IMR-90 (cell line): ENCODE measurements around the gene NSUN4. TPM values are rescaled to one million over a fixed set of nuclear protein-coding genes. Genes with fewer than 3 reads are reported as not detected.

Experiments used
- ATAC-seq: fragments of 200-7000 bp; cut with Tn5 transposase; 2 replicates; pipeline ENCODE4 v1.9.1; 2020; ENCODE audit warnings: low read depth, mild to moderate bottlenecking, moderate library complexity
- BruUV-seq: library from RNA; stranded (reverse); fragments of 400-500 nt; replicated peaks from 2 replicates; lab custom pipeline; 2021; lab: Mats Ljungman, UMichigan
- CTCF ChIA-PET: fragments of 300-600 bp; formaldehyde crosslinking; extraction: SDS; loops from one replicate; lab custom pipeline; 2021; ENCODE audit warnings: antibody characterized with exemption; lab: Yijun Ruan, JAX
- POLR2A ChIA-PET: fragments of 300-600 bp; sonication (Branson Sonifier 250); formaldehyde crosslinking; loops from one replicate; lab custom pipeline; 2022; ENCODE audit warnings: antibody characterized with exemption; ENCODE audit not compliant: unreplicated experiment; lab: Charles Lee
- DNase-seq: peaks from one replicate; pipeline ENCODE4 v3.0.0; 2013
- H2AFZ ChIP-seq: replicated peaks from 2 replicates; pipeline ENCODE3; 2013; ENCODE audit warnings: low read length, mild to moderate bottlenecking; ENCODE audit not compliant: poor library complexity
- H2AK5ac ChIP-seq: 2 replicates; pipeline ENCODE4 v1.6.1; 2013; ENCODE audit warnings: low read depth, low read length, inconsistent platforms
- H2AK9ac ChIP-seq: replicated peaks from 2 replicates; pipeline ENCODE3; 2013; ENCODE audit warnings: mild to moderate bottlenecking, low read depth, low read length, moderate library complexity; ENCODE audit not compliant: poor library complexity
- H2BK120ac ChIP-seq: 2 replicates; pipeline ENCODE4 v1.6.1; 2013; ENCODE audit warnings: low read depth, low read length, inconsistent platforms
- H2BK15ac ChIP-seq: 3 replicates; pipeline ENCODE4 v1.6.1; 2013; ENCODE audit warnings: low read depth, low read length, inconsistent platforms
- H2BK20ac ChIP-seq: 2 replicates; pipeline ENCODE4 v1.6.1; 2013; ENCODE audit warnings: low read depth, mild to moderate bottlenecking, inconsistent platforms, low read length, moderate library complexity
- H2BK5ac ChIP-seq: 2 replicates; pipeline ENCODE4 v1.6.1; 2013; ENCODE audit warnings: mild to moderate bottlenecking, low read depth, low read length, inconsistent platforms; ENCODE audit not compliant: poor library complexity, severe bottlenecking
- H3K14ac ChIP-seq: replicated peaks from 2 replicates; pipeline ENCODE4 v1.6.1; 2013; ENCODE audit warnings: low read depth, low read length, inconsistent platforms
- H3K18ac ChIP-seq: 2 replicates; pipeline ENCODE4 v1.6.1; 2013; ENCODE audit warnings: low read depth, low read length, control low read depth
- H3K23ac ChIP-seq: 2 replicates; pipeline ENCODE4 v1.6.1; 2013; ENCODE audit warnings: low read depth, low read length, inconsistent platforms
- H3K27ac ChIP-seq: 2 replicates; pipeline ENCODE4 v1.5.1; 2013; ENCODE audit warnings: mild to moderate bottlenecking, control low read depth, low read length; ENCODE audit not compliant: insufficient read depth
- H3K27me3 ChIP-seq: 2 replicates; pipeline ENCODE4 v1.6.1; 2013; ENCODE audit warnings: low read length; ENCODE audit not compliant: control insufficient read depth, insufficient read depth
- H3K36me3 ChIP-seq: 2 replicates; pipeline ENCODE4 v1.6.1; 2013; ENCODE audit warnings: low read length, mixed read lengths; ENCODE audit not compliant: control insufficient read depth, insufficient read depth
- H3K4ac ChIP-seq: 2 replicates; pipeline ENCODE4 v1.6.1; 2013; ENCODE audit warnings: low read depth, low read length, inconsistent platforms
- H3K4me1 ChIP-seq: 2 replicates; pipeline ENCODE4 v1.6.1; 2013; ENCODE audit warnings: low read length, mixed read lengths; ENCODE audit not compliant: control insufficient read depth, insufficient read depth
- H3K4me2 ChIP-seq: 2 replicates; pipeline ENCODE4 v1.6.1; 2013; ENCODE audit warnings: low read depth, mild to moderate bottlenecking, control low read depth, low read length, moderate library complexity
- H3K4me3 ChIP-seq: 2 replicates; pipeline ENCODE4 v1.5.1; 2013; ENCODE audit warnings: low read depth, mild to moderate bottlenecking, control low read depth, low read length, moderate library complexity; ENCODE audit not compliant: insufficient read depth
- H3K56ac ChIP-seq: 2 replicates; pipeline ENCODE4 v1.6.1; 2013; ENCODE audit warnings: low read length, inconsistent platforms; ENCODE audit not compliant: insufficient read depth; ENCODE audit errors: extremely low read depth
- H3K79me1 ChIP-seq, 2 experiments: 2 replicates each; pipeline ENCODE4 v1.6.1; 2013; ENCODE audit warnings: low read length in 2 of 2, inconsistent platforms in 1 of 2, low read depth in 1 of 2
- H3K9ac ChIP-seq: 2 replicates; pipeline ENCODE4 v1.6.1; 2013; ENCODE audit warnings: low read depth, low read length, control low read depth
- H3K9me1 ChIP-seq: 2 replicates; pipeline ENCODE4 v1.6.1; 2013; ENCODE audit warnings: low read length, inconsistent platforms; ENCODE audit not compliant: insufficient read depth
- H3K9me3 ChIP-seq: 2 replicates; pipeline ENCODE4 v1.6.1; 2013; ENCODE audit warnings: low read length; ENCODE audit not compliant: control insufficient read depth, insufficient read depth
- H4K20me1 ChIP-seq: 2 replicates; pipeline ENCODE4 v1.6.1; 2013; ENCODE audit warnings: low read length, inconsistent platforms; ENCODE audit not compliant: insufficient read depth
- H4K5ac ChIP-seq: 2 replicates; pipeline ENCODE4 v1.6.1; 2013; ENCODE audit warnings: mild to moderate bottlenecking, low read depth, low read length, control low read depth
- H4K8ac ChIP-seq, 2 experiments: 2 replicates each; pipeline ENCODE4 v1.6.1; 2013; ENCODE audit warnings: low read depth in 2 of 2, low read length in 2 of 2, control low read depth in 1 of 2, inconsistent platforms in 1 of 2
- H4K91ac ChIP-seq: 2 replicates; pipeline ENCODE4 v1.6.1; 2013; ENCODE audit warnings: low read depth, low read length, inconsistent platforms; ENCODE audit not compliant: insufficient read depth
- BHLHE40 ChIP-seq: fragments of 150-350 bp; IDR thresholded peaks from 2 replicates; pipeline ENCODE4 v1.6.1; 2016; ENCODE audit warnings: mild to moderate bottlenecking, low read depth, low read length
- CEBPB ChIP-seq: IDR thresholded peaks from 2 replicates; pipeline ENCODE4 v1.6.1; 2012; ENCODE audit warnings: low read depth, low read length, improper control_type of control experiment
- CTCF ChIP-seq: conservative IDR thresholded peaks from 2 replicates; pipeline ENCODE4 v1.5.1; 2012; ENCODE audit warnings: mild to moderate bottlenecking, low read depth, low read length, improper control_type of control experiment
- MAFK ChIP-seq: IDR thresholded peaks from 2 replicates; pipeline ENCODE4 v1.6.1; 2012; ENCODE audit warnings: low read depth, low read length, improper control_type of control experiment
- MAZ ChIP-seq: IDR thresholded peaks from 2 replicates; pipeline ENCODE4 v1.6.1; 2012; ENCODE audit warnings: low read depth, mild to moderate bottlenecking, low read length, improper control_type of control experiment, moderate library complexity, borderline replicate concordance
- MXI1 ChIP-seq: IDR thresholded peaks from 2 replicates; pipeline ENCODE4 v1.6.1; 2012; ENCODE audit warnings: low read depth, mild to moderate bottlenecking, low read length, moderate library complexity, borderline replicate concordance
- POLR2A ChIP-seq: IDR thresholded peaks from 2 replicates; pipeline ENCODE4 v1.6.1; 2012; ENCODE audit warnings: mild to moderate bottlenecking, low read depth, low read length
- RAD21 ChIP-seq: IDR thresholded peaks from 2 replicates; pipeline ENCODE4 v1.6.1; 2012; ENCODE audit warnings: low read length, improper control_type of control experiment
- RCOR1 ChIP-seq: IDR thresholded peaks from 2 replicates; pipeline ENCODE4 v1.6.1; 2012; ENCODE audit warnings: mild to moderate bottlenecking, low read length, improper control_type of control experiment; ENCODE audit not compliant: insufficient replicate concordance
- RFX5 ChIP-seq: IDR thresholded peaks from 2 replicates; pipeline ENCODE4 v1.8.0; 2012; ENCODE audit warnings: low read depth, mild to moderate bottlenecking, low read length, moderate library complexity
- SMC3 ChIP-seq: fragments of 150-350 bp; IDR thresholded peaks from 2 replicates; pipeline ENCODE4 v1.6.1; 2016; ENCODE audit warnings: low read depth, mild to moderate bottlenecking, antibody characterized with exemption, low read length, moderate library complexity
- USF2 ChIP-seq: fragments of 150-350 bp; IDR thresholded peaks from 2 replicates; pipeline ENCODE4 v1.6.1; 2017; ENCODE audit warnings: mild to moderate bottlenecking, antibody characterized with exemption, low read length, low read depth
- WGBS, 2 experiments: methylation state at CpG; one replicate each; pipeline versions ENCODE4 v1.1.5 to v1.1.7; 2013; ENCODE audit warnings: missing lambda C conversion rate in 2 of 2; ENCODE audit not compliant: insufficient read length in 1 of 2; ENCODE audit errors: extremely low coverage in 2 of 2; 5-methylcytosine and 5-hydroxymethylcytosine counted together
- dilution Hi-C: fragments of 300-500 bp; cut with HindIII; formaldehyde crosslinking; loops from one replicate; pipeline ENCODE4 v1.14.3; 2018; ENCODE audit warnings: low sequenced_read_pairs; ENCODE audit not compliant: unreplicated experiment
- in situ Hi-C: fragments of 300-500 bp; cut with MboI; formaldehyde crosslinking; loops from 3 replicates; pipeline ENCODE4 v1.14.3; 2019; ENCODE audit warnings: low sequenced_read_pairs, inconsistent platforms, mixed read lengths
- intact Hi-C: fragments of 100-400 bp; cut with micrococcal nuclease; formaldehyde crosslinking; loops from 2 replicates; pipeline ENCODE4 v1.10.0; 2022
- polyA plus RNA-seq, 3 experiments: library from polyadenylated mRNA; depleted of rRNA; stranded (reverse); fragments of >200 nt; gene quantifications; 2 replicates each; pipeline ENCODE4 v1.2.3, GENCODE V29; 2012; ENCODE audit warnings: low replicate concordance in 1 of 3
- total RNA-seq: library from RNA; depleted of rRNA; stranded (reverse); fragments of >200 nt; gene quantifications from 2 replicates; pipeline ENCODE4 v1.2.3, GENCODE V29; 2012
- TF ChIP-seq, protein P1 (sequence below): fragments of 150-350 bp; IDR thresholded peaks from 2 replicates; pipeline ENCODE4 v1.6.1; 2016; ENCODE audit warnings: low read depth, mild to moderate bottlenecking, low read length, moderate library complexity, borderline replicate concordance

NSUN4 gene
- total and polyA plus RNA-seq, 2 of the 4 experiments (the other 2 are of a cell fraction) = 10.9 to 13.0 TPM

DNA sequence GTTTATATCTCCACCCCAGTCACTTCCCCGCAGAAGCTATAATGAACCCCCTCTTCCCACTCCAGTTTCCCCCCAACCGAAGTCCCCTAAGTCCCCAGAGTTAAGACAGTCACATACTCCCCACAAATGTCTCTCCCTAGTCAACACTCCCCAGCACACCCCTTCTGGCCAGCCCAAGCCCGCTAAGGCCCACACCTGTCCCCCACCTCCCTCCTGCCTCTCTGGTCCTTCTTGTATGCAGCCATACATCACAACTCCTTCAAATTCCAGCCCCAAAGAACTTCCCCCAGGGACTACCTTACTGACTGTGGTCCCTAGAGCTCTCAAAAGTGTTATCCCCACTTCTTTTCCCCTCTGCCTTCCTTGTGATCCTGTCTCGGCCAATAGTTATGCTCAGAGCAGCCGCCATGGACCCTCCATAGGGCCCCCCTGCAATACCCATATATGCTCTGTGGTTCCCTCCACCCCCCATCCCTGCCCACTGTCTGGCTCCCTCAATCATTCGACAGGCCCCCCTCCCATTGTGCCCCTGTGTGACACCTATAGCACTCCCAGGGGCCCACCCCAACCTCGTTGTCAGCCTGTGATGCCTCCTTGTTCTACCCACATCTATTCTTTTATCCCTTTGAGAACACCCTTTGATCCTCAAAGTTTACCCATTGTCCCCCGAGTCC lies 2.2 kb downstream of the NSUN4 start:
- Histone ChIP-seq H3K36me3 (peaks cover 20% of the 10 kb centered on the region), H3K4me2 (no peak overlapping the region), H3K27ac (no peak overlapping the region), H4K8ac (no peak overlapping the region), H3K4ac (no peak overlapping the region), H3K9me1 (peaks cover 7% of the 10 kb centered on the region; the same call in 1 of the 2 replicates), H2BK5ac (no peak overlapping the region), H3K18ac (no peak overlapping the region), H2BK15ac (no peak overlapping the region), H2BK120ac (no peak overlapping the region), H4K91ac (no peak overlapping the region), H2AFZ (no peak overlapping the region), H4K20me1 (no peaks in the 10 kb centered on the region), H3K9me3 (no peaks in the 10 kb centered on the region), H3K4me1 (peaks cover 4% of the 10 kb centered on the region), H2AK9ac (no peak overlapping the region), H3K23ac (no peak overlapping the region), H3K79me1 (peaks cover 10 to 42% of the 10 kb centered on the region in 2 experiments), H4K5ac (no peak overlapping the region), H3K27me3 (no peaks in the 10 kb centered on the region), H3K56ac (no peak overlapping the region), H3K14ac (no peak overlapping the region), H2AK5ac (no peak overlapping the region), H3K4me3 (no peak overlapping the region), H2BK20ac (no peak overlapping the region), H3K9ac (no peak overlapping the region)
- ChIA-PET CTCF (no interaction called here), POLR2A (no interaction called here)
- intact Hi-C loops = no loop called here
- in situ Hi-C loops = no loop called here
- ATAC-seq = no peak
- no peak for DNase-seq
- dilution Hi-C loops = no loop called here
- 94% methylated on average over 8 of the region's 8 CpGs; no CpG with 5 or more reads in 1 of the 2 experiments for WGBS, 2 experiments
- TF ChIP-seq BHLHE40 = no peak
- no peak for TF ChIP-seq CTCF
- TF ChIP-seq RCOR1 = no peak
- TF ChIP-seq USF2 = no peak
- TF ChIP-seq, protein P1, sequence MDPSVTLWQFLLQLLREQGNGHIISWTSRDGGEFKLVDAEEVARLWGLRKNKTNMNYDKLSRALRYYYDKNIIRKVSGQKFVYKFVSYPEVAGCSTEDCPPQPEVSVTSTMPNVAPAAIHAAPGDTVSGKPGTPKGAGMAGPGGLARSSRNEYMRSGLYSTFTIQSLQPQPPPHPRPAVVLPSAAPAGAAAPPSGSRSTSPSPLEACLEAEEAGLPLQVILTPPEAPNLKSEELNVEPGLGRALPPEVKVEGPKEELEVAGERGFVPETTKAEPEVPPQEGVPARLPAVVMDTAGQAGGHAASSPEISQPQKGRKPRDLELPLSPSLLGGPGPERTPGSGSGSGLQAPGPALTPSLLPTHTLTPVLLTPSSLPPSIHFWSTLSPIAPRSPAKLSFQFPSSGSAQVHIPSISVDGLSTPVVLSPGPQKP = no peak
- no peak for TF ChIP-seq MXI1
- no peak for TF ChIP-seq SMC3
- TF ChIP-seq MAZ = no peak
- no peak for TF ChIP-seq CEBPB
- TF ChIP-seq RAD21 = no peak
- no peak for TF ChIP-seq POLR2A
- TF ChIP-seq MAFK = no peak
- no peak for TF ChIP-seq RFX5
- no TSS peak for BruUV-seq
